Transverse colon (tissue), 4 donors: ENCODE data around the gene PTPRF. TPM values are rescaled to one million over a fixed set of nuclear protein-coding genes. Genes with fewer than 3 reads are reported as not detected.
A peak's percentile ranks its signal among the peaks of the same experiment; 100 is the strongest.

Experiments
- DNase-seq: peaks from one replicate; pipeline ENCODE4 v3.0.0-alpha.2; 2019
- H3K27ac ChIP-seq, 4 donors: fragments of 200-600 bp; sonication (generic); 2 replicates each; pipeline ENCODE4 v1.5.1; 2016 to 2018; ENCODE audit warnings: inconsistent platforms in 4 of 4
- H3K27me3 ChIP-seq: fragments of 200-600 bp; sonication (generic); 2 replicates; pipeline ENCODE4 v1.5.1; 2017; ENCODE audit warnings: inconsistent platforms
- H3K36me3 ChIP-seq, 4 donors: fragments of 200-600 bp; sonication (generic); 2 replicates each; pipeline ENCODE4 v1.5.1; 2017 to 2019; ENCODE audit warnings: inconsistent platforms in 4 of 4
- H3K4me1 ChIP-seq, 4 donors: fragments of 200-600 bp; sonication (generic); 2 replicates each; pipeline ENCODE4 v1.5.1; 2017 to 2020; ENCODE audit warnings: inconsistent platforms in 4 of 4
- H3K4me3 ChIP-seq, 4 donors: fragments of 200-600 bp; sonication (generic); 1 replicate in 1 of 4; 2 replicates in 3 of 4; pipeline versions ENCODE4 v1.5.1 to v1.6.1; 2017 to 2019; ENCODE audit warnings: inconsistent platforms in 4 of 4
- H3K9me3 ChIP-seq, 2 donors: fragments of 200-600 bp; sonication (generic); 2 replicates each; pipeline ENCODE4 v1.5.1; 2017 to 2019; ENCODE audit warnings: inconsistent platforms in 2 of 2
- CTCF ChIP-seq, 5 experiments: fragments of 200-600 bp in 3 of 5; fragments of 450-650 bp in 2 of 5; sonication (generic) in 3 of 5; IDR thresholded peaks; 1 replicate in 2 of 5; 2 replicates in 3 of 5; pipeline ENCODE4 v1.5.1; 2016 to 2017; ENCODE audit warnings: antibody characterized with exemption in 5 of 5, inconsistent platforms in 3 of 5, mild to moderate bottlenecking in 2 of 5, moderate library complexity in 1 of 5
- EP300 ChIP-seq: sonication (generic); formaldehyde crosslinking; IDR thresholded peaks from one replicate; pipeline ENCODE4 v1.6.1; 2017; ENCODE audit warnings: antibody characterized with exemption, low read depth
- POLR2A ChIP-seq: fragments of 450-650 bp; IDR thresholded peaks from one replicate; pipeline ENCODE4 v1.6.1; 2016; ENCODE audit warnings: antibody characterized with exemption, mild to moderate bottlenecking, moderate library complexity
- POLR2AphosphoS5 ChIP-seq, 3 donors: sonication (generic); formaldehyde crosslinking; IDR thresholded peaks; one replicate each; pipeline ENCODE4 v1.6.1; 2016; ENCODE audit warnings: antibody characterized with exemption in 3 of 3
- WGBS, 2 donors: methylation state at CpG; one replicate each; pipeline ENCODE4 v1.1.5; 2018; ENCODE audit warnings: low coverage in 1 of 2; 5-methylcytosine and 5-hydroxymethylcytosine counted together
- in situ Hi-C, 4 donors: fragments of 200-750 bp; cut with MboI; loops; one replicate each; pipeline versions ENCODE4 v1.15.0 to v1.15.1; 2017; ENCODE audit warnings: low sequenced_read_pairs in 3 of 4, low pct_ligation_motif_present in 1 of 4, low pct_unique_long_range_greater_than_20kb in 1 of 4
- intact Hi-C: fragments of 100-400 bp; cut with DNase I; formaldehyde crosslinking; loops from one replicate; pipeline ENCODE4 v1.15.1; 2023; ENCODE audit warnings: low total_unique reads
- total RNA-seq, 4 donors: library from RNA; depleted of rRNA; stranded (reverse); fragments of >200 nt; gene quantifications; one replicate each; pipeline ENCODE4 v1.1.0, GENCODE V29; 2016

The PTPRF gene
- total RNA-seq, 4 donors from 2014 or later, result 278 to 549 (median 404) TPM

- WGBS, 2 donors, result 81 to 93% methylated on average over 2 to 3 of the region's 3 CpGs
- Histone ChIP-seq H3K27ac (no peak overlapping the region), H3K36me3 (peaks cover 0 to 48% (median 18%) of the 10 kb centered on the region in 4 donors), H3K9me3 (no peaks in the 10 kb centered on the region), H3K4me3 (no peak overlapping the region), H3K27me3 (no peaks in the 10 kb centered on the region), H3K4me1 (peaks cover 15 to 38% (median 18%) of the 10 kb centered on the region in 4 donors)
- in situ Hi-C loops (no loop called here), intact Hi-C loops (no loop called here)
- TF ChIP-seq POLR2A, result no peak
- no peak for TF ChIP-seq CTCF (IDR thresholded peaks at IDR 0.05)
- TF ChIP-seq POLR2AphosphoS5 (IDR thresholded peaks at IDR 0.05), result no peak
- TF ChIP-seq EP300, result no peak
- DNase-seq, result no peak
These were observed 122.7 kb downstream of the PTPRF start for GRCh38 chr1:43653339-43653738.

GRCh38 chr1:43653893-43654292 is 123.2 kb downstream of the PTPRF start:
- no peaks in the 10 kb centered on the region for H3K27me3 ChIP-seq
- WGBS, 2 donors, result 66 to 87% methylated on average over 5 of the region's 5 CpGs
- H3K4me3 ChIP-seq, result no peak overlapping the region
- intact Hi-C loops (no loop called here), in situ Hi-C loops (no loop called here)
- peaks cover 0 to 54% (median 21%) of the 10 kb centered on the region in 4 donors for H3K36me3 ChIP-seq
- H3K27ac ChIP-seq, result no peak overlapping the region
- H3K4me1 ChIP-seq, result peaks cover 12 to 35% (median 16%) of the 10 kb centered on the region in 4 donors
- TF ChIP-seq POLR2AphosphoS5 (IDR thresholded peaks at IDR 0.05), result no peak
- TF ChIP-seq EP300, result no peak
- TF ChIP-seq CTCF (IDR thresholded peaks at IDR 0.05), result no peak
- no peak for TF ChIP-seq POLR2A
- H3K9me3 ChIP-seq, result no peaks in the 10 kb centered on the region
- DNase-seq, result no peak

- intact Hi-C loops (no loop called here), in situ Hi-C loops (no loop called here)
- TF ChIP-seq EP300 (no peak), CTCF (IDR thresholded peaks at IDR 0.05) (no peak), POLR2A (no peak), POLR2AphosphoS5 (IDR thresholded peaks at IDR 0.05) (no peak)
- Histone ChIP-seq H3K4me1 (peaks cover 12 to 40% (median 13%) of the 10 kb centered on the region in 4 donors), H3K36me3 (peaks cover 0 to 73% (median 31%) of the 10 kb centered on the region in 4 donors), H3K27ac (no peak overlapping the region), H3K27me3 (no peaks in the 10 kb centered on the region), H3K9me3 (no peaks in the 10 kb centered on the region), H3K4me3 (no peak overlapping the region)
- DNase-seq, result no peak
- WGBS, 2 donors, result 36 to 70% methylated on average over 1 of the region's 1 CpG
These were observed 125.3 kb downstream of the PTPRF start for GRCh38 chr1:43655953-43656352.

GRCh38 chr1:43659212-43660166 is 128.8 kb downstream of the PTPRF start:
- H3K9me3 ChIP-seq, result no peaks in the 10 kb centered on the region
- intact Hi-C loops, result loop anchor here (2.0 kb wide), 1 partner anchor 19 kb away; no protein-coding TSS in a partner anchor
- no peak overlapping the region for H3K4me3 ChIP-seq
- no peak for TF ChIP-seq POLR2AphosphoS5 (IDR thresholded peaks at IDR 0.05)
- no peak for TF ChIP-seq EP300
- no peak for TF ChIP-seq POLR2A
- TF ChIP-seq CTCF (IDR thresholded peaks at IDR 0.05), result no peak
- H3K36me3 ChIP-seq, result peaks cover 0 to 95% (median 41%) of the 10 kb centered on the region in 4 donors
- in situ Hi-C loops, result no loop called here
- peak overlapping the region in 1 of 4 donors; percentile 21 for H3K27ac ChIP-seq
- H3K27me3 ChIP-seq, result no peaks in the 10 kb centered on the region
- DNase-seq, result peak; percentile 50
- H3K4me1 ChIP-seq, result peaks cover 0 to 12% (median 0%) of the 10 kb centered on the region in 4 donors
- 81 to 85% methylated on average over 9 to 14 of the region's 14 CpGs for WGBS, 2 donors
